Naive thymus-derived CD8-positive, alpha-beta T cell (primary cell): ENCODE measurements around the gene BRD7. TPM values are rescaled to one million over a fixed set of nuclear protein-coding genes. Genes with fewer than 3 reads are reported as not detected.

Source experiments
- ATAC-seq, 2 donors: fragments of 150-1000 bp; cut with Tn5 transposase in 1 of 2; sonication (Bioruptor Pico), chemical (Tn5 transposase) in 1 of 2; 1 replicate in 1 of 2; 2 replicates in 1 of 2; pipeline ENCODE4 v1.10.0; 2021; ENCODE audit warnings: mild to moderate bottlenecking in 2 of 2, moderate library complexity in 2 of 2
- POLR2A ChIA-PET: fragments of 350-600 bp; sonication (Branson Sonifier 250); formaldehyde crosslinking; loops from one replicate; lab custom pipeline; 2021; ENCODE audit warnings: antibody characterized with exemption; lab: Charles Lee
- DNase-seq, 10 donors: peaks; one replicate each; pipeline versions ENCODE4 v3.0.0 to v3.0.0-alpha.2; 2020 to 2022
- H3K27ac Mint-ChIP-seq, 10 donors: one replicate each; pipeline ENCODE4 v1.8.0; 2020 to 2022; ENCODE audit warnings: mild to moderate bottlenecking in 10 of 10, mixed read lengths in 10 of 10, moderate library complexity in 4 of 10, inconsistent platforms in 1 of 10
- H3K27me3 Mint-ChIP-seq, 5 donors: one replicate each; pipeline ENCODE4 v1.8.0; 2021 to 2022; ENCODE audit warnings: mixed read lengths in 5 of 5
- H3K36me3 Mint-ChIP-seq, 3 donors: one replicate each; pipeline ENCODE4 v1.8.0; 2020 to 2022; ENCODE audit warnings: mixed read lengths in 3 of 3, mild to moderate bottlenecking in 2 of 3, inconsistent platforms in 1 of 3
- H3K4me1 Mint-ChIP-seq, 4 donors: one replicate each; pipeline ENCODE4 v1.8.0; 2021 to 2022; ENCODE audit warnings: mixed read lengths in 4 of 4
- H3K4me3 Mint-ChIP-seq, 10 donors: one replicate each; pipeline ENCODE4 v1.8.0; 2020 to 2022; ENCODE audit warnings: mild to moderate bottlenecking in 10 of 10, mixed read lengths in 10 of 10, moderate library complexity in 6 of 10, inconsistent platforms in 1 of 10
- H3K9me3 Mint-ChIP-seq, 9 donors: one replicate each; pipeline ENCODE4 v1.8.0; 2020 to 2022; ENCODE audit warnings: mixed read lengths in 9 of 9, mild to moderate bottlenecking in 3 of 9, inconsistent platforms in 1 of 9, moderate library complexity in 1 of 9
- polyA plus RNA-seq, 3 donors: library from polyadenylated mRNA; unstranded; fragments of 300-500 nt; fragmentation: Illumina TruSeq; gene quantifications; one replicate each; pipeline ENCODE4 v1.2.3, GENCODE V29; 2021
- total RNA-seq, 8 experiments: library from RNA in 2 of 8; stranded (reverse) in 2 of 8; gene quantifications; one replicate each; pipeline ENCODE4 v1.2.3 and lab custom pipeline; 2021 to 2026

The BRD7 gene
- total and polyA plus RNA-seq, 5 experiments from 2014 or later, result 42.5 to 82.8 (median 62.6) TPM

DNA sequence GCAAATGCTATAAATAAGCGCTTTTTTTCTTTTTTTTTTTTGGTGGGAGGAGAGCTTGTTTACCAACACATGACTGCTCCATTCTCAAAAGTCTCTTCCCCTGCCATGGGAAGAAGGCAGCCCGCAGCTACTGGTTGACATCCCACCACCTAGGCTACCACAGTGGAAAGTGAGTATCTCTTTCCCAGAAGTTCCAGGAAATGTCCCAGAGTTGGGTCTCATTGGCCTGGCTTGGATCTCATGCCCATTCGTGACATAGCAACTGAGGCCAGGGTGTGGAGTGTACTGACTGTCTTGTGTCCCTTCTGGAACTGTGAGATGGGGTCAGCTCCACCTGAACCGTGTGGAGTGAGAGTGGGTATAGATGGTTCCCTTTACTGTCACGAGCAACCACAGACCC is 29.5 kb upstream of the BRD7 start:
- Mint-ChIP-seq H3K36me3 (no peaks in the 10 kb centered on the region), H3K27me3 (no peaks in the 10 kb centered on the region), H3K4me3 (no peak overlapping the region), H3K9me3 (peaks cover 0 to 2% (median 0%) of the 10 kb centered on the region in 9 donors), H3K27ac (no peak overlapping the region), H3K4me1 (peaks cover 18 to 40% (median 26%) of the 10 kb centered on the region in 4 donors)
- ATAC-seq (no peak), DNase-seq (no peak)
- POLR2A ChIA-PET, result no interaction called here

DNA sequence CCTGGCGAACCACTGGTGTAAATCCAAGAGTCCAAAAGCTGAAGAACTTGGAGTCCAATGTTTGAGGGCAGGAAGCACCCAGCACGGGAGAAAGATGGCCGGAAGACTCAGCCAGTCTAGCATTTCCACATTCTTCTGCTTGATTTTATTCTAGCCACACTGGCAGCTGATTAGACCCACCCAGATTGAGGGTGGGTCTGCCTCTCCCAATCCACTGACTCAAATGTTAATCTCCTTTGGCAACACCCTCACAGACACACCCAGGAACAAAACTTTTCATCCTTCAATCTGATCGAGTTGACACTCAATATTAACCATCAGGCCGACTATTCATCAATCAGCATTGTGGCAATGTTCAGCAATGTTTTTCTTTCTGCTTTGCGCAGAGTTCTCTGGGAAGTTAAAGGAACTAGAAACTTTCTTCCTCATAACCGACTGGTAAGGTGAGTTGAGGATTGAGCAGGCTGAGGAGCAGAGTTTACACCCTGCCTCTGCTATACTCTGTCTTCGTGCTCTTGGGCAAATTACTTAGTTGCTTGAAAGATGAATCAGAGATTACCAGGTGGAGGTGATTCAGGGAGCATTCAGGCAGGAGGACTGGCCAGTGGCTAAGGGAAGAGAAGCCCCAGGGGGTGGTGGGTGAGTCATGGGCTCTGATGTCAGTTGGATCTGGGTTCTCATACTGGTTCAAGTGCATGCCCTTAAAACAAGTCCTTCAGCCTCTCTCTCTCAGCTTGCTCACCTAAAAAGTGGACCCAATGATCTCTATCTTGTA is 28.2 kb upstream of the BRD7 start:
- Mint-ChIP-seq H3K27ac (peak overlapping the region in 7 of 10 donors; percentile 19 to 86 (median 72)), H3K36me3 (no peaks in the 10 kb centered on the region), H3K9me3 (no peaks in the 10 kb centered on the region), H3K4me3 (no peak overlapping the region), H3K4me1 (peaks cover 18 to 40% (median 26%) of the 10 kb centered on the region in 4 donors), H3K27me3 (no peaks in the 10 kb centered on the region)
- POLR2A ChIA-PET, result no interaction called here
- ATAC-seq (no peak), DNase-seq (no peak)

DNA sequence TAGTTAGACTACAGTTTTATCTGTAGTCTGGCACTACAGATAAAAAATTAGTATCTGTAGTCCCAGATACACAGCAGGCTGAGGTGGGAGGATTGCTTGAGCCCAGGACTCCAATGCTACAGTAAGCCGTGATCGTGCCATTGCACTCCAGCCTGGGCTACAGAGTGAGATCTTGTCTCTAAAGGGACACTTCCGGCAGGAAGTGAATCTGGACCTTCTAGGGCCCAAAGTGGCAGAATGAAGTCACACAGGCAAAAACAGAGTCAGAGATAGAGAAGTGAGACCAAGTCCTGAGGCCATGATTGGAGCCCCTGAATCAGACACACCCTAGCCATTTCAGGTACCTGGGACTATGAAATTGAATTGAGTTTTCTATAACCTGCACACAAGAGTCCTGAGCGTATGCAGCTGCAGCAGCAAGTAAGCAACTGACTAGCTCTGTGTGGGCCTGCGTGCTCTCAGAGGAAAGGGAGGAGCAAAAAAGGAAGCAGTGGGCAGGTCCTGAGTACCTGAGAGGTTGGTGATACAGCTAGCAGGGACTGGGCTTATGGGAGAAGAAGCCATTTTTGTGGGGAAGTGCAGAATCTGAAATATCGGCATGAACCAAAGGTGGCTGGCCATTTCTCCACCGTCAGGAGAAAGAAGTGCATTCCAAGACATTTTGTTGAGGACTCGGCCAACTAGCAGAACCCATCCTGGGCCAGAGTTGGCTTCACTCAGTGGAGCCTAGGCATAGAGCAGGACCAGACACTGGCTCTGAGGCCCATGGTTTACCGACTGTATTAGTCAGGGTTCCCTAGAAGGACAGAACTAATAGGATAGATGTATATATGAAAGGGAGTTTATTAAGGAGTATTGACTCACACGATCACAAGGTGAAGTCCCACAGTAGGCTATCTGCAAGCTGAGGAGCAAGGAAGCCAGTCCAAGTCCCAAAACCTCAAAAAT is 27.2 kb upstream of the BRD7 start:
- DNase-seq (peak in 4 of 10 donors; percentile 10 to 35 (median 24)), ATAC-seq (peak; percentile 76 to 90)
- Mint-ChIP-seq H3K4me3 (peak overlapping the region in 5 of 10 donors; percentile 1 to 49 (median 45)), H3K36me3 (no peaks in the 10 kb centered on the region), H3K27me3 (peaks cover 0 to 1% (median 0%) of the 10 kb centered on the region in 5 donors), H3K4me1 (peaks cover 18 to 40% (median 26%) of the 10 kb centered on the region in 4 donors), H3K27ac (peak overlapping the region; percentile 10 to 91 (median 80)), H3K9me3 (no peaks in the 10 kb centered on the region)
- POLR2A ChIA-PET, result interaction anchor here (0.6 kb wide), 1 partner anchor 47 kb away, joined by 5 read pairs; no protein-coding TSS in a partner anchor

DNA sequence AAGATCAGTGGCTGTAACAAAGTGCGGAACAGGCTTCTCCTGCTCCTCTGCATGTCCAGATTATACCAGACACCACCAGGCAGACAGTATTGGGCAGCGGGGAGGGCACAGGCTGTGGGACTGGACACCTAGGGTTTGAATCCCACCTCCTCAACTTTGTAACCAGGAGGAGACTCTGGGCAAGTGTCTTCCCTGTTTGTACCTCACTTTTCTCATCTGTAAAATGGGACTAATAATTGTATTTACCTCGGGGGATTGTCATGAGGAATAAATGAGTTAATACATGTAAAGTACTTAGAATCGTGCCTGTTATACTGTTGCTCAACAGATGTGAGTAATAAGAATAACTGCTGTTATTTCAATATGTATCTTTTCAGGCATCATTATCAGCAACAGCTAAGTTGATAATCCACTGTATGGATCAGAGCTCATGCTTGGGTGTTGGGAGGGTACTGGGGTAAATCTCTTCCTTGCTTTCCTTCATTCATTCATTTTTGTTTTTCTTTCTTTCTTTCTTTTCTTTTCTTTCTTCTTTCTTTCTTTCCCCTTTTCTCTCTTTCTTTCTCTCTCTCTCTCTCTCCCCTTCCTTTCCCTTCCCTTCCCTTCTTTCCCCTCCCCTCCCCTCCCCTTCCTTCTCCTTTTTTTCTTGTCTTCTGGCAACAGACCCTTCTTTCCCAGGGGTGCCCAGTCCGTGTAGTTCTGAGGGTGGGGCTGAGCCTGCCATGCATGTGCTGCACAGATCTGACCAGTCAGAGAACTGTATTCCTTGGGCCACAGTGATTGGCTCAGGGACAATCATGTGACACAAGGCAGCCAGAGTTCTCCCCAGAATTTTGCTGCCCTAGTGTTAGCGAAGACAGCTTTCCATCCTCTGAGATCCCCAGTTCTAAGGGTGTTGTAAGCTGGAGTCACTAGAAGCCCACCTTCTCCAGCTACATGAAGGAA is 25.3 kb upstream of the BRD7 start:
- no peaks in the 10 kb centered on the region for H3K36me3 Mint-ChIP-seq
- DNase-seq, result no peak
- POLR2A ChIA-PET, result interaction anchor here (0.7 kb wide), 1 partner anchor 209 kb away, joined by 4 read pairs; no protein-coding TSS in a partner anchor
- peak overlapping the region in 5 of 10 donors; percentile 19 to 72 (median 44) for H3K27ac Mint-ChIP-seq
- no peak overlapping the region for H3K4me3 Mint-ChIP-seq
- no peak for ATAC-seq
- H3K27me3 Mint-ChIP-seq, result peaks cover 0 to 1% (median 0%) of the 10 kb centered on the region in 5 donors
- peaks cover 18 to 31% (median 26%) of the 10 kb centered on the region in 4 donors for H3K4me1 Mint-ChIP-seq
- H3K9me3 Mint-ChIP-seq, result no peaks in the 10 kb centered on the region

- Mint-ChIP-seq H3K27ac (peak overlapping the region in 3 of 10 donors; percentile 20 to 70 (median 43)), H3K4me1 (peaks cover 16 to 25% (median 23%) of the 10 kb centered on the region in 4 donors), H3K36me3 (no peaks in the 10 kb centered on the region), H3K9me3 (no peaks in the 10 kb centered on the region), H3K4me3 (no peak overlapping the region), H3K27me3 (peaks cover 0 to 1% (median 0%) of the 10 kb centered on the region in 5 donors)
- ATAC-seq (no peak), DNase-seq (no peak)
- POLR2A ChIA-PET, result no interaction called here
These were observed 24.6 kb upstream of the BRD7 start for GRCh38 chr16:50393416-50393815.

DNA sequence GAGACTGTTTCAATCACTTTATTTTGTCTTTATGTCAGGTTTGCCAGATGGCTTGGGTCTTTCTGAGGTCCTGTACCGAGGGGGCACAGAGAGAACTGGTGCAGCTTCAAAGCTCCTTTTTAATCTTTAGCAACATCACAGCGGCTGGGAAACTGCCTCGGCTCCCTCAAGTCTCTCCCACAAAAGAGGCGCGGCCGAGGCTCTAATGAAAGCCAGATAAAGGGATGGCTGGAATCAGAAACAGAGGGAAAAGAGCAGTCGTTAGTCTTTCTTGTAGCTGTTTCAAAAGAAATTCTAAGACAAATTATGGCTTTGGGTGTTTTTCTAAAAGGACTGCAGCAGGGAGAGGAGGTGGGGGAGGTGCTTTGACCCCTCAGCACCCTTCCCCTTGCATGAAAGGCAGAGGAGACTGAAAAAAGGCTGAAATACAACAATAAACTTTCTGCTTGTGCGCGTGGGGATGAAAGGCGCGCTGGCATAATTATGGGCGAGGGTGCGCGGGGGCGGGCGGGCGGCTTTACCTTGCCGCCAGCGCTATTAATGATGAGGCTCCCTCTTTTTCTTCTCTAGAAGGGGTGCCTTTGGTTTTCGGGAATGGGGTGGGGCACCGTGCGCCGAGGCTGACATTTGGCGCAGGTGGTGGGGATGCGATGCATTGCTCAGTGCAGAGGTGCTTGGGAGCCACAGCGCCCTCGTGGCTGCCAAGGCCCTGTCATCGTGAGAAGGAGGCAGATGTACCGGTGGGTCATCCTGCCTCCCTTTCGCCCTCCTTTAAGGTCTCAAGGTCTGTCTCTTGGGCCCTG is 22.3 kb upstream of the BRD7 start:
- no peaks in the 10 kb centered on the region for H3K36me3 Mint-ChIP-seq
- H3K4me1 Mint-ChIP-seq, result peaks cover 11 to 13% (median 13%) of the 10 kb centered on the region in 4 donors
- no peaks in the 10 kb centered on the region for H3K9me3 Mint-ChIP-seq
- H3K27ac Mint-ChIP-seq, result peak overlapping the region in 4 of 10 donors; percentile 18 to 41 (median 33)
- DNase-seq (no peak), ATAC-seq (no peak)
- peaks cover 0 to 9% (median 1%) of the 10 kb centered on the region in 5 donors for H3K27me3 Mint-ChIP-seq
- no peak overlapping the region for H3K4me3 Mint-ChIP-seq
- POLR2A ChIA-PET, result no interaction called here

DNA sequence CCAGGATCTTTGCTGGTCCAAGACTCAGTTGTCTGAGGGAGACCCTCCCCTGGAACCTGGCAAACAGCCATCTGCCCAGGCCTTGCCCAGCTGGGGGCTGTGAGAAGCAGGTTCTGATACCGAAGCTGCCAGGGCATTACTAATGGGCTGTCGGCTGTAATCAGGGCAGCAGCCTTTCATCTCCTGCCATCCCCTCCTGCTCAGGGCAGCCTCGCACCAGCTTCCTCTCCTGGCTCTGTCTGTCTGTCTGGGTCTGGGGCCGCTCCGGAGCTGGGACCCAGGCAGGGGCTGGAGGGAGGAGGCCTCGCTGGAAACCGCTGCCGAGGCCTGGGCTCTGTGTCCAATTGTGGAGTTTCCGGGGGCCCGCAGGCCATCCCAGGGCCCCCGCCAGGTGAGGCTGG is 21.6 kb upstream of the BRD7 start:
- H3K4me1 Mint-ChIP-seq, result peaks cover 4 to 10% (median 6%) of the 10 kb centered on the region in 4 donors
- DNase-seq (no peak), ATAC-seq (no peak)
- H3K36me3 Mint-ChIP-seq, result no peaks in the 10 kb centered on the region
- H3K9me3 Mint-ChIP-seq, result no peaks in the 10 kb centered on the region
- no peak overlapping the region for H3K27ac Mint-ChIP-seq
- POLR2A ChIA-PET, result no interaction called here
- peaks cover 0 to 10% (median 4%) of the 10 kb centered on the region in 5 donors for H3K27me3 Mint-ChIP-seq
- no peak overlapping the region for H3K4me3 Mint-ChIP-seq

- Mint-ChIP-seq H3K27me3 (peaks cover 0 to 10% (median 4%) of the 10 kb centered on the region in 5 donors), H3K36me3 (no peaks in the 10 kb centered on the region), H3K9me3 (no peaks in the 10 kb centered on the region), H3K4me1 (peaks cover 0 to 5% (median under 1%) of the 10 kb centered on the region in 4 donors), H3K27ac (no peak overlapping the region), H3K4me3 (no peak overlapping the region)
- no peak for ATAC-seq
- POLR2A ChIA-PET, result interaction anchor here (0.7 kb wide), 1 partner anchor 130 kb away, joined by 4 read pairs; no protein-coding TSS in a partner anchor
- DNase-seq, result no peak
These were observed 21.1 kb upstream of the BRD7 start for GRCh38 chr16:50389900-50390299.

- Mint-ChIP-seq H3K4me1 (peaks cover 0 to 5% (median 0%) of the 10 kb centered on the region in 4 donors), H3K9me3 (no peaks in the 10 kb centered on the region), H3K4me3 (no peak overlapping the region), H3K27me3 (peaks cover 0 to 10% (median 4%) of the 10 kb centered on the region in 5 donors), H3K27ac (peak overlapping the region in 1 of 10 donors; percentile 75), H3K36me3 (no peaks in the 10 kb centered on the region)
- POLR2A ChIA-PET, result interaction anchor here (1.0 kb wide), 1 partner anchor 19 kb away, joined by 3 read pairs; no protein-coding TSS in a partner anchor
- no peak for ATAC-seq
- DNase-seq, result no peak
These were observed 19.7 kb upstream of the BRD7 start for GRCh38 chr16:50388496-50388895.

GRCh38 chr16:50386774-50387173 is 18.0 kb upstream of the BRD7 start:
- Mint-ChIP-seq H3K36me3 (no peaks in the 10 kb centered on the region), H3K9me3 (no peaks in the 10 kb centered on the region), H3K27ac (no peak overlapping the region), H3K4me1 (peaks cover 0 to 4% (median 0%) of the 10 kb centered on the region in 4 donors), H3K27me3 (peaks cover 0 to 10% (median 4%) of the 10 kb centered on the region in 5 donors), H3K4me3 (no peak overlapping the region)
- DNase-seq (peak in 1 of 10 donors; percentile 35), ATAC-seq (no peak)
- POLR2A ChIA-PET, result no interaction called here

DNA sequence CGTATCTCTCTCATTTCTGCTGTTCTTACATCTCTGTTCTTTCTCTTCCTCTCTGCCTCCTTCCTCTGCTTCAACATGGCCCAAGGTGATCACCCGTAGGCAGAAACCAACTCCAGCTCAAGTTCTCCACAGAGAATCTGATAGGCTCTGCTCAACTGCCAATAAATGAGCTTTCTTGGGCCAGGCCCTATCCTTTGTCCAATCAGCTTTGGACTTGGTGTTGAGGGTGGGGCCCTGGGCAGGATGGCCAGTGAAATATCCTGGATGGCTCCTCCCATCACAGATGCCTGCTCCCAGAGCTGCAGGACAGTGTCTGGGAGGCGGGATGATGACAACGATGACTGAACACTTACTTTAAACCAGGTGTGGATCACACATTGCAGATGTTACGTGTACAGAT is 17.4 kb upstream of the BRD7 start:
- no peak overlapping the region for H3K27ac Mint-ChIP-seq
- ATAC-seq (no peak), DNase-seq (no peak)
- no peak overlapping the region for H3K4me3 Mint-ChIP-seq
- POLR2A ChIA-PET, result interaction anchor here (0.7 kb wide), 1 partner anchor 294 kb away, joined by 3 read pairs; no protein-coding TSS in a partner anchor
- no peaks in the 10 kb centered on the region for H3K36me3 Mint-ChIP-seq
- peaks cover 0 to 10% (median 4%) of the 10 kb centered on the region in 5 donors for H3K27me3 Mint-ChIP-seq
- H3K9me3 Mint-ChIP-seq, result no peaks in the 10 kb centered on the region
- peaks cover 0 to 4% (median 0%) of the 10 kb centered on the region in 4 donors for H3K4me1 Mint-ChIP-seq
